ENCODE results near the gene LZTS3.
"Not testable (repeated sequence)": the region's sequence is repeated elsewhere in the genome, so short reads cannot be mapped to it uniquely, and the experiment has no call there.

LZTS3 gene

DNA sequence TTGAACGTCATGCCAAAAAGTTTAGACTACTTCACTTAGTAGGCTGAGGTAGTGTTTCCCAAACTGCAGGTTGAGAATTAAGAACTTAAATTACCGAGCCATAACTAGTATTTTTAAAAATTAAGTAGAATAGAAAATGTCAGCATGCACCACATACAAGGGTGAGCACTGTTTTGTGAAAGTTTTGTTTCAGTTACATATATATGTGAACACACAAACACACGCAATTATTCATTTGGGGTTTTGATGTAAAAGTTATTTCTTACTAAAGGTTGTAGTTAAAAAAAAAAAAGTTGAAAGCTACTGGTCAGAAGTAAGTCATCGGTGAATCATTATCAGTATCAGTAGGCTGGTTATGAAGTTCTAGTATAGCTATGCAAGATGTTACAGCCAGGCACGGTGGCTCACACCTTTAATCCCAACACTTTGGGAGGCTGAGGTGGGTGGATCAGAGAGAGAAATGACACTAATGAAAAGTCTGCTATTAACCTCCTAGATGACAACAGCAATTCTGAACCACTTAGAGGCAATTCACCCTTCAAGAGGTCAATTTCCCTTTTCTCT lies 37.8 kb downstream of the LZTS3 start:
- TF ChIP-seq, protein P1, sequence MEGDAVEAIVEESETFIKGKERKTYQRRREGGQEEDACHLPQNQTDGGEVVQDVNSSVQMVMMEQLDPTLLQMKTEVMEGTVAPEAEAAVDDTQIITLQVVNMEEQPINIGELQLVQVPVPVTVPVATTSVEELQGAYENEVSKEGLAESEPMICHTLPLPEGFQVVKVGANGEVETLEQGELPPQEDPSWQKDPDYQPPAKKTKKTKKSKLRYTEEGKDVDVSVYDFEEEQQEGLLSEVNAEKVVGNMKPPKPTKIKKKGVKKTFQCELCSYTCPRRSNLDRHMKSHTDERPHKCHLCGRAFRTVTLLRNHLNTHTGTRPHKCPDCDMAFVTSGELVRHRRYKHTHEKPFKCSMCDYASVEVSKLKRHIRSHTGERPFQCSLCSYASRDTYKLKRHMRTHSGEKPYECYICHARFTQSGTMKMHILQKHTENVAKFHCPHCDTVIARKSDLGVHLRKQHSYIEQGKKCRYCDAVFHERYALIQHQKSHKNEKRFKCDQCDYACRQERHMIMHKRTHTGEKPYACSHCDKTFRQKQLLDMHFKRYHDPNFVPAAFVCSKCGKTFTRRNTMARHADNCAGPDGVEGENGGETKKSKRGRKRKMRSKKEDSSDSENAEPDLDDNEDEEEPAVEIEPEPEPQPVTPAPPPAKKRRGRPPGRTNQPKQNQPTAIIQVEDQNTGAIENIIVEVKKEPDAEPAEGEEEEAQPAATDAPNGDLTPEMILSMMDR (conservative IDR thresholded peaks at IDR 0.05; ENCODE audit: low read length) = no peak
- no peak overlapping the region for H3K4me3 ChIP-seq (ENCODE audit: low read length)
- DNase-seq (ENCODE audit: low read depth) = no peak

GRCh38 chr20:3134151-3134550 lies 39.2 kb downstream of the LZTS3 start:
- no peak overlapping the region for H3K4me3 ChIP-seq (ENCODE audit: low read length)
- TF ChIP-seq, protein P1 (conservative IDR thresholded peaks at IDR 0.05; ENCODE audit: low read length) = no peak
- DNase-seq (ENCODE audit: low read depth) = no peak

- H3K4me3 ChIP-seq (ENCODE audit: low read length) = no peak overlapping the region
- TF ChIP-seq, protein P1 (conservative IDR thresholded peaks at IDR 0.05; ENCODE audit: low read length) = no peak
- DNase-seq (ENCODE audit: low read depth) = no peak
Measured at GRCh38 chr20:3133155-3133554, 40.2 kb downstream of the LZTS3 start.

DNA sequence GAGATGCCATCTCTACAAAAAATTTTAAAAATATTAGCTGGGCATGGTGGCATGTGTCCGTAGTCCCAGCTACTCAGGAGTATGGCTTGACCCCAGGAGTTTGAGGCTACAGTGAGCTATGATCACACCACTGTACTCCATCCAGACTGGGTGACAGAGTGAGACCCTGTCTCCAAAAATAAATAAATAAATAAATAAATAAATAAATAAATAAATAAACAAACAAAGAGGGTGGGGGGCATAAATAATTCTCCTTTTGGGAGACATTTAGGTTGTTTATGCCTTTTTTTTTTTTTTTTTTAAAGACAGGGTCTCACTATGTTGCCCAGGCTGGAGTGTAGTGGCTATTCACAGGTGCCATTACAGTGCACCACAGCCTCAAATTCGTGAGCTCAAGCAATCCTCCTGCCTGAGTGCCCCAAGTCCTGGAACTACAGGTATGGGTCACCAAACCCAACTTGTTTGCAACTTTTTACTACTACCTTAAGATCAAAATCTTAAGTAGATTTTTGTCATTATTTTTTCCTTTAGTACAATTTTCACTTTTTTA lies 43.2 kb downstream of the LZTS3 start:
- DNase-seq (ENCODE audit: low read depth) = no peak
- TF ChIP-seq, protein P1 (conservative IDR thresholded peaks at IDR 0.05; ENCODE audit: low read length) = no peak
- H3K4me3 ChIP-seq (ENCODE audit: low read length) = no peak overlapping the region

- H3K4me3 ChIP-seq (ENCODE audit: low read length) = no peak overlapping the region
- no peak for DNase-seq (ENCODE audit: low read depth)
- TF ChIP-seq, protein P1 (conservative IDR thresholded peaks at IDR 0.05; ENCODE audit: low read length) = no peak
Measured at GRCh38 chr20:3129094-3129493, 44.3 kb downstream of the LZTS3 start.

GRCh38 chr20:3128275-3128984 lies 44.9 kb downstream of the LZTS3 start:
- H3K4me3 ChIP-seq (ENCODE audit: low read length) = no peak overlapping the region
- TF ChIP-seq, protein P1 (conservative IDR thresholded peaks at IDR 0.05; ENCODE audit: low read length) = no peak
- no peak for DNase-seq (ENCODE audit: low read depth)

- TF ChIP-seq, protein P1 (conservative IDR thresholded peaks at IDR 0.05; ENCODE audit: low read length) = no peak
- no peak overlapping the region for H3K4me3 ChIP-seq (ENCODE audit: low read length)
- DNase-seq (ENCODE audit: low read depth) = no peak
Measured at GRCh38 chr20:3126527-3126859, 46.9 kb downstream of the LZTS3 start.

- not testable (repeated sequence) for DNase-seq (ENCODE audit: low read depth); H3K4me3 ChIP-seq (ENCODE audit: low read length)
Measured at GRCh38 chr20:3125776-3126526, 47.4 kb downstream of the LZTS3 start.

- not testable (repeated sequence) for DNase-seq (ENCODE audit: low read depth); H3K4me3 ChIP-seq (ENCODE audit: low read length)
Measured at GRCh38 chr20:3124773-3125560, 48.4 kb downstream of the LZTS3 start.
